Smooth muscle cell (in vitro differentiated cells): ENCODE data around the gene CDC20B. TPM values are rescaled to one million over a fixed set of nuclear protein-coding genes. Genes with fewer than 3 reads are reported as not detected.
A peak's percentile ranks its signal among the peaks of the same experiment; 100 is the strongest.

Experiments
- DNase-seq: peaks from one replicate; lab custom pipeline; 2025; ENCODE audit not compliant: unreplicated experiment; lab: John Stamatoyannopoulos, UW
- H2AFZ ChIP-seq: fragments of 200-600 bp; sonication (generic); 2 replicates; pipeline ENCODE4 v1.6.0; 2016; ENCODE audit warnings: antibody characterized with exemption, low read depth, mild to moderate bottlenecking
- H3F3A ChIP-seq: fragments of 200-600 bp; sonication (generic); 2 replicates; pipeline ENCODE4 v1.6.0; 2017; ENCODE audit warnings: antibody characterized with exemption, low read depth
- H3K27ac ChIP-seq: fragments of 200-600 bp; sonication (generic); 2 replicates; pipeline ENCODE4 v1.5.1; 2016; ENCODE audit warnings: low read depth, mild to moderate bottlenecking
- H3K27me3 ChIP-seq: fragments of 200-600 bp; sonication (generic); 2 replicates; pipeline ENCODE4 v1.6.1; 2016; ENCODE audit warnings: low read depth, mild to moderate bottlenecking
- H3K36me3 ChIP-seq: fragments of 200-600 bp; sonication (generic); 2 replicates; pipeline ENCODE4 v1.5.1; 2016; ENCODE audit warnings: low read depth
- H3K4me1 ChIP-seq: fragments of 200-600 bp; sonication (generic); 2 replicates; pipeline ENCODE4 v1.5.1; 2016; ENCODE audit warnings: low read depth
- H3K4me2 ChIP-seq: fragments of 200-600 bp; sonication (generic); 2 replicates; pipeline ENCODE4 v1.6.0; 2016; ENCODE audit warnings: mild to moderate bottlenecking
- H3K4me3 ChIP-seq: fragments of 200-600 bp; sonication (generic); 2 replicates; pipeline ENCODE4 v1.5.1; 2016; ENCODE audit warnings: mild to moderate bottlenecking
- H3K79me2 ChIP-seq: fragments of 200-600 bp; sonication (generic); 2 replicates; pipeline ENCODE4 v1.6.0; 2016; ENCODE audit warnings: low read depth, mild to moderate bottlenecking
- H3K9ac ChIP-seq: fragments of 200-600 bp; sonication (generic); 2 replicates; pipeline ENCODE4 v1.6.0; 2016; ENCODE audit warnings: low read depth
- H3K9me3 ChIP-seq: fragments of 200-600 bp; sonication (generic); replicated peaks from 2 replicates; pipeline ENCODE4 v1.5.1; 2016; ENCODE audit warnings: low read depth
- H4K20me1 ChIP-seq: fragments of 200-600 bp; sonication (generic); 2 replicates; pipeline ENCODE4 v1.6.0; 2016; ENCODE audit warnings: low read depth
- WGBS: methylation state at CpG from one replicate; pipeline ENCODE4 v1.1.7; 2016; ENCODE audit warnings: low lambda C conversion rate; 5-methylcytosine and 5-hydroxymethylcytosine counted together
- polyA plus RNA-seq: library from polyadenylated mRNA; unstranded; fragments of >200 nt; fragmentation: Nextera tagmentation; extraction: Ambion mirVana; gene quantifications from 2 replicates; pipeline ENCODE4 v1.2.1, GENCODE V29; 2016
- total RNA-seq: library from RNA; depleted of rRNA; stranded (reverse); fragments of >200 nt; gene quantifications from 2 replicates; pipeline ENCODE4 v1.2.3, GENCODE V29; 2014
- TF ChIP-seq, protein P1 (sequence below): fragments of 200-600 bp; sonication (generic); IDR thresholded peaks from 2 replicates; pipeline ENCODE4 v1.5.1; 2017; ENCODE audit warnings: borderline replicate concordance, mild to moderate bottlenecking, antibody characterized with exemption; ENCODE audit not compliant: insufficient read depth, poor library complexity, severe bottlenecking

The CDC20B gene
- total and polyA plus RNA-seq, 2 experiments from 2014 or later = not detected

DNA sequence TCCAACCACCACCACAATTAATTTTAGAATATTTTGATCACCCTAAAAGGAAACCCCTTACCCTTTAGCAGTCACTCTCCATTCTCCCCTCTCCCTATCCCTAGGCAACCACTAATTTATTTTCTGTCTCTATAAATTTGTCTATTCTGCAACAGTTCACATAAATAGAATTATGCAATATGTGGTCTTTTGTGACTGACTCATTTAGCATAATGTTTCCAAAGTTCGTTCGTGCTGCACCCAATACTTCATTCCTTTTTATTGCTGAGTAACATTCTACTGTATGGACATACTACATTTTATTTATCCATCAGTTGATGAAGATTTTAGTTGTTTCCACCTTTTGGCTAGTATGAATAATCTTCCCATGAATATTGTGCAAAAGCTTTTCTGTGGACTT is 18.2 kb upstream of the CDC20B start:
- Histone ChIP-seq H3K9me3 (no peaks in the 10 kb centered on the region), H4K20me1 (no peaks in the 10 kb centered on the region), H3K9ac (no peak overlapping the region), H3K4me2 (no peak overlapping the region), H3K79me2 (no peaks in the 10 kb centered on the region), H2AFZ (no peak overlapping the region), H3K36me3 (no peaks in the 10 kb centered on the region), H3K27ac (no peak overlapping the region), H3K4me1 (no peaks in the 10 kb centered on the region), H3F3A (no peaks in the 10 kb centered on the region), H3K4me3 (no peak overlapping the region), H3K27me3 (peaks cover 77% of the 10 kb centered on the region)
- no peak for DNase-seq
- TF ChIP-seq, protein P1, sequence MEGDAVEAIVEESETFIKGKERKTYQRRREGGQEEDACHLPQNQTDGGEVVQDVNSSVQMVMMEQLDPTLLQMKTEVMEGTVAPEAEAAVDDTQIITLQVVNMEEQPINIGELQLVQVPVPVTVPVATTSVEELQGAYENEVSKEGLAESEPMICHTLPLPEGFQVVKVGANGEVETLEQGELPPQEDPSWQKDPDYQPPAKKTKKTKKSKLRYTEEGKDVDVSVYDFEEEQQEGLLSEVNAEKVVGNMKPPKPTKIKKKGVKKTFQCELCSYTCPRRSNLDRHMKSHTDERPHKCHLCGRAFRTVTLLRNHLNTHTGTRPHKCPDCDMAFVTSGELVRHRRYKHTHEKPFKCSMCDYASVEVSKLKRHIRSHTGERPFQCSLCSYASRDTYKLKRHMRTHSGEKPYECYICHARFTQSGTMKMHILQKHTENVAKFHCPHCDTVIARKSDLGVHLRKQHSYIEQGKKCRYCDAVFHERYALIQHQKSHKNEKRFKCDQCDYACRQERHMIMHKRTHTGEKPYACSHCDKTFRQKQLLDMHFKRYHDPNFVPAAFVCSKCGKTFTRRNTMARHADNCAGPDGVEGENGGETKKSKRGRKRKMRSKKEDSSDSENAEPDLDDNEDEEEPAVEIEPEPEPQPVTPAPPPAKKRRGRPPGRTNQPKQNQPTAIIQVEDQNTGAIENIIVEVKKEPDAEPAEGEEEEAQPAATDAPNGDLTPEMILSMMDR = no peak
- 90% methylated on average over 2 of the region's 2 CpGs for whole genome bisulfite sequencing

DNA sequence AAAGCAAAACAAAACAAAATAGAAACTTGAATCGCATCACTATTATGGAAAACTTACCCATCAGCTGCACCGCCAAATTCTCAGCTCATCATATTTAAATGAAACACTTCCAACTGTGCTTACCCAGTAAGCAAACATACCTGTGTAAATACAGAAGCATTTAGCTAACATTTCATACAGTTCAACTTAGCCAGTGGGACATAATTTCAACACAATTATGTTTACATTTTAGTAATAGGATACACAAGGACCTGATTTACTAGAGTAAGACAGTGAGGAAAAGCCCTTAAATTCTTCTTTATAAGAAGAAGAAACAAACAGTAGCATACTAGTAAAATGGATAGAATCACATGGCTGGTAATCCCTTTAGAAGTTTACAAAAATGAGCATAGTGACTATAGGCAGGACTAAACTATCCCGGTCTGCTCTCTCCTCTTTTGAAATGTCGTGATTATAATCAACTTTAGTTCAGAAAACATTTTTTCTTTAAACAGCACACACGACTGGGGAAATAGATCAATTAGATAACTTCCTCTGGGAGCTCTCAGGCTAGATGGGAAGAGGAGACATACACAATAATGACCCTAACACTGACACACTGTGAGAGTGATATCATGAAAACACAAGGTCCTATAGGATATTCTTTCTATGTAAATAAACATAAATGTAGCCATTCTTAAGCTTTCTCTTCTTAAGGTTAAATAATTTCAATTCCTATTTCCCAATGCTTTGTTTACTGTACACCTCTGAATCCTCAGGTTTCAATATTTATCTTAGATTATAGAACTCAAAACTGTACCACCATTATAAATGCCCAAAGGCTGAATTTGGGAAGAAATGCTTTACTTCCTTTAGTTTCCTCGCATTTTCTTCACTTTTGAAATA is 15.9 kb upstream of the CDC20B start:
- H3K27me3 ChIP-seq = peaks cover 73% of the 10 kb centered on the region
- H3K4me1 ChIP-seq = no peaks in the 10 kb centered on the region
- H3K9ac ChIP-seq = no peak overlapping the region
- no peak for DNase-seq
- no peak overlapping the region for H3K4me2 ChIP-seq
- H3K4me3 ChIP-seq = no peak overlapping the region
- no peaks in the 10 kb centered on the region for H3F3A ChIP-seq
- no peaks in the 10 kb centered on the region for H3K9me3 ChIP-seq
- TF ChIP-seq, protein P1 = no peak
- WGBS = 76% methylated on average over 6 of the region's 6 CpGs
- H3K79me2 ChIP-seq = no peaks in the 10 kb centered on the region
- no peak overlapping the region for H2AFZ ChIP-seq
- no peaks in the 10 kb centered on the region for H3K36me3 ChIP-seq
- no peak overlapping the region for H3K27ac ChIP-seq
- H4K20me1 ChIP-seq = no peaks in the 10 kb centered on the region

DNA sequence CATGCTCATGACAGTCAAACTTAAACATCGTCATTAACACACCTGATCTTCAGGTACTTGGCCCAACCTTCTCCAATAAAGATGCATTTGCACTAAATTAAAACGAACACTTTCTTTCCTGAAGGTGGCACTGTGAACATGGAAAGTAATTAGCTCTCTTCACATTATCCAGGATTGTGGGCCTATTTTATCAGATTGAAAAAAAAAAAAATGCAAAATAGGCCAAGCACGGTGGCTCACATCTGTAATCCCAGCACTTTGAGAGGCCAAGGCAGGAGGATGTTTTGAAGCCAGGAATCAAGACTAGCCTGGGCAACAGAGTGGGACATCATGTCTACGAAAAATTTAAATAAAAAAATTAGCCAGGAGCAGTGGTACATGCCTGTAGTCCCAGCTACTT is 14.4 kb upstream of the CDC20B start:
- DNase-seq = no peak
- Histone ChIP-seq H3K4me2 (no peak overlapping the region), H3K4me3 (no peak overlapping the region), H3K79me2 (no peaks in the 10 kb centered on the region), H4K20me1 (no peaks in the 10 kb centered on the region), H3F3A (no peaks in the 10 kb centered on the region), H3K9me3 (no peaks in the 10 kb centered on the region), H3K9ac (no peak overlapping the region), H3K36me3 (no peaks in the 10 kb centered on the region), H2AFZ (no peak overlapping the region), H3K4me1 (no peaks in the 10 kb centered on the region), H3K27me3 (peaks cover 72% of the 10 kb centered on the region), H3K27ac (no peak overlapping the region)
- TF ChIP-seq, protein P1 = peak; percentile 24
- 54% methylated on average over 4 of the region's 4 CpGs for WGBS

DNA sequence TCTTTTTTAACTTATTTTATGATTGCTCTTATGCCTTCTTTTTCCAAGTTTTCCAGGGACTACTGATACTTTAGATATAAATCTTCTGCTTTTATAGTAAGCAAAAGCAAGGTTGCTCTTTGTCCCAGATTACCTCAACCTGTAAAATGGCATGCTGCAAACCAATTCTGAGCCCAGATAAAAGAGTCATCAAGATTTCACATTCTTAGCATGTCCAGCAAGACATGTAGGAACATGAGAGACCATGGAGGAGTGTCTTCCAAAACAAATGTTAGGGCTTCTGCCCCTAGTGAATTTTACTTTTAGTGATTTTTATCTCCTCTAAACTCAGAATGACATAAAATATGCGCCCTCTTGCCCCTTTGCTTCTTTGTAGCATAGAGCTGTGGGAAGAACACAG is 7.0 kb upstream of the CDC20B start:
- Histone ChIP-seq H3F3A (no peaks in the 10 kb centered on the region), H2AFZ (no peak overlapping the region), H3K79me2 (no peaks in the 10 kb centered on the region), H3K9me3 (no peaks in the 10 kb centered on the region), H3K27ac (no peak overlapping the region), H3K36me3 (no peaks in the 10 kb centered on the region), H3K9ac (no peak overlapping the region), H3K4me1 (peaks cover 7% of the 10 kb centered on the region), H4K20me1 (no peaks in the 10 kb centered on the region), H3K4me2 (no peak overlapping the region), H3K27me3 (peaks cover 98% of the 10 kb centered on the region), H3K4me3 (no peak overlapping the region)
- 64% methylated on average over 1 of the region's 1 CpG for WGBS
- TF ChIP-seq, protein P1 = no peak
- DNase-seq = no peak
